ENCODE measurements around the gene RNF43. TPM values are rescaled to one million over a fixed set of nuclear protein-coding genes. Genes with fewer than 3 reads are reported as not detected.
A peak's percentile ranks its signal among the peaks of the same experiment; 100 is the strongest.

The RNF43 gene
- total and polyA plus RNA-seq, 2 of the 13 experiments (the other 11 are each of a cell fraction or from before 2014, with no cell fraction given) = 31.0 to 53.4 TPM

- TF ChIP-seq IKZF5 (CRISPR knock-in tag; IDR thresholded peaks at IDR 0.05) = no peak
- no peak for TF ChIP-seq ZBTB1 (CRISPR knock-in tag; IDR thresholded peaks at IDR 0.05; ENCODE audit: borderline replicate concordance)
- no peak for TF ChIP-seq CBX2 (IDR thresholded peaks at IDR 0.05; ENCODE audit: low read depth, low read length)
- TF ChIP-seq CBX2 (CRISPR knock-in tag; IDR thresholded peaks at IDR 0.05; ENCODE audit: low read depth) = no peak
- no peak for TF ChIP-seq ZFP82 (CRISPR knock-in tag; IDR thresholded peaks at IDR 0.05; ENCODE audit: borderline replicate concordance)
- peak; percentile 87 for TF ChIP-seq TFAP4 (IDR thresholded peaks at IDR 0.05; ENCODE audit: borderline replicate concordance, low read depth)
- TF ChIP-seq ZNF441 (CRISPR knock-in tag; IDR thresholded peaks at IDR 0.05; ENCODE audit: borderline replicate concordance) = no peak
- TF ChIP-seq NFRKB (IDR thresholded peaks at IDR 0.05) = no peak
- TF ChIP-seq ZNF605 (CRISPR knock-in tag; IDR thresholded peaks at IDR 0.05) = 0 out of 2 replicates have a peak, but pooled peaks have one; percentile 34
- TF ChIP-seq CSRNP2 (CRISPR knock-in tag; conservative IDR thresholded peaks at IDR 0.05; ENCODE audit: low read depth) = no peak
- no peak; the same call in 1 of the 2 replicates for TF ChIP-seq MXD4 (CRISPR knock-in tag; IDR thresholded peaks at IDR 0.05)
- no peak; the same call in 1 of the 2 replicates for TF ChIP-seq ZNF646 (CRISPR knock-in tag; IDR thresholded peaks at IDR 0.05)
- TF ChIP-seq MED13 (CRISPR knock-in tag; IDR thresholded peaks at IDR 0.05) = no peak
- TF ChIP-seq NCOA2 (CRISPR knock-in tag; IDR thresholded peaks at IDR 0.05) = peak; percentile 72
- peak; percentile 54 for TF ChIP-seq RBM22 (optimal IDR thresholded peaks at IDR 0.05; ENCODE audit: low read length)
- TF ChIP-seq BHLHE40 (IDR thresholded peaks at IDR 0.05; ENCODE audit: low read length) = peak; percentile 47; the same call in 1 of the 2 replicates
- peak; percentile 60 for TF ChIP-seq ZEB1 (IDR thresholded peaks at IDR 0.05; ENCODE audit: insufficient replicate concordance, low read depth)
- TF ChIP-seq GTF3A (CRISPR knock-in tag; conservative IDR thresholded peaks at IDR 0.05) = no peak
- no peak for TF ChIP-seq PRMT3 (CRISPR knock-in tag; IDR thresholded peaks at IDR 0.05; ENCODE audit: borderline replicate concordance, low read depth)
- TF ChIP-seq ZNF598 (CRISPR knock-in tag; IDR thresholded peaks at IDR 0.05; ENCODE audit: borderline replicate concordance) = peak; percentile 69; the same call in 1 of the 2 replicates
These were observed 47.9 kb downstream of the RNF43 start (continued) for GRCh38 chr17:58369214-58370031.
